ENCODE data around the gene GPR107.

GPR107 gene

GRCh38 chr9:130045725-130046450, 7.8 kb upstream of the GPR107 start:
- Histone ChIP-seq H3K27me3 (ENCODE audit: control insufficient read depth, insufficient read depth, low read length) (no peaks in the 10 kb centered on the region), H3K36me3 (ENCODE audit: insufficient read depth, low read length) (no peaks in the 10 kb centered on the region), H3K4me2 (ENCODE audit: low read length) (no peak overlapping the region), H3K9ac (ENCODE audit: low read depth, low read length) (no peak overlapping the region), H3K4me3 (ENCODE audit: low read length) (no peak overlapping the region), H3K9me3 (replicated peaks; ENCODE audit: low read length) (no peaks in the 10 kb centered on the region), H3K4me1 (ENCODE audit: control insufficient read depth, insufficient read depth, low read length) (peaks cover 15% of the 10 kb centered on the region)

- Histone ChIP-seq H3K4me2 (ENCODE audit: low read length) (no peak overlapping the region), H3K9ac (ENCODE audit: low read depth, low read length) (no peak overlapping the region), H3K36me3 (ENCODE audit: insufficient read depth, low read length) (no peaks in the 10 kb centered on the region), H3K4me1 (ENCODE audit: control insufficient read depth, insufficient read depth, low read length) (no peaks in the 10 kb centered on the region), H3K27me3 (ENCODE audit: control insufficient read depth, insufficient read depth, low read length) (no peaks in the 10 kb centered on the region), H3K4me3 (ENCODE audit: low read length) (no peak overlapping the region), H3K9me3 (replicated peaks; ENCODE audit: low read length) (no peaks in the 10 kb centered on the region)
These were observed 4.1 kb upstream of the GPR107 start for GRCh38 chr9:130049431-130050210.

- H3K4me3 ChIP-seq (ENCODE audit: low read length) = no peak overlapping the region
- H3K27me3 ChIP-seq (ENCODE audit: control insufficient read depth, insufficient read depth, low read length) = no peaks in the 10 kb centered on the region
- H3K36me3 ChIP-seq (ENCODE audit: insufficient read depth, low read length) = no peaks in the 10 kb centered on the region
- no peak overlapping the region for H3K9ac ChIP-seq (ENCODE audit: low read depth, low read length)
- peaks cover 3% of the 10 kb centered on the region for H3K4me1 ChIP-seq (ENCODE audit: control insufficient read depth, insufficient read depth, low read length)
- H3K4me2 ChIP-seq (ENCODE audit: low read length) = no peak overlapping the region
- H3K9me3 ChIP-seq (replicated peaks; ENCODE audit: low read length) = no peaks in the 10 kb centered on the region
These were observed 3.2 kb upstream of the GPR107 start for GRCh38 chr9:130050462-130050861.

GRCh38 chr9:130051855-130052254, 1.9 kb upstream of the GPR107 start:
- H3K9me3 ChIP-seq (replicated peaks; ENCODE audit: low read length) = no peaks in the 10 kb centered on the region
- peaks cover 3% of the 10 kb centered on the region for H3K4me1 ChIP-seq (ENCODE audit: control insufficient read depth, insufficient read depth, low read length)
- H3K27me3 ChIP-seq (ENCODE audit: control insufficient read depth, insufficient read depth, low read length) = no peaks in the 10 kb centered on the region
- H3K4me3 ChIP-seq (ENCODE audit: low read length) = no peak overlapping the region
- peak overlapping the region; percentile 0 for H3K4me2 ChIP-seq (ENCODE audit: low read length)
- no peak overlapping the region for H3K9ac ChIP-seq (ENCODE audit: low read depth, low read length)
- peaks cover under 1% of the 10 kb centered on the region for H3K36me3 ChIP-seq (ENCODE audit: insufficient read depth, low read length)

- H3K27me3 ChIP-seq (ENCODE audit: control insufficient read depth, insufficient read depth, low read length) = no peaks in the 10 kb centered on the region
- H3K9me3 ChIP-seq (replicated peaks; ENCODE audit: low read length) = no peaks in the 10 kb centered on the region
- peaks cover 3% of the 10 kb centered on the region for H3K36me3 ChIP-seq (ENCODE audit: insufficient read depth, low read length)
- peak overlapping the region; percentile 98 for H3K4me3 ChIP-seq (ENCODE audit: low read length)
- peaks cover 3% of the 10 kb centered on the region for H3K4me1 ChIP-seq (ENCODE audit: control insufficient read depth, insufficient read depth, low read length)
- peak overlapping the region; percentile 92 for H3K4me2 ChIP-seq (ENCODE audit: low read length)
- H3K9ac ChIP-seq (ENCODE audit: low read depth, low read length) = peak overlapping the region; percentile 98
These were observed 600 bp upstream of the GPR107 start for GRCh38 chr9:130053109-130053503.

GRCh38 chr9:130054325-130054786, 650 bp downstream of the GPR107 start:
- peaks cover 3% of the 10 kb centered on the region for H3K4me1 ChIP-seq (ENCODE audit: control insufficient read depth, insufficient read depth, low read length)
- peaks cover 10% of the 10 kb centered on the region for H3K36me3 ChIP-seq (ENCODE audit: insufficient read depth, low read length)
- H3K4me3 ChIP-seq (ENCODE audit: low read length) = peak overlapping the region; percentile 98
- H3K9ac ChIP-seq (ENCODE audit: low read depth, low read length) = peak overlapping the region; percentile 98
- peak overlapping the region; percentile 92 for H3K4me2 ChIP-seq (ENCODE audit: low read length)
- H3K9me3 ChIP-seq (replicated peaks; ENCODE audit: low read length) = no peaks in the 10 kb centered on the region
- no peaks in the 10 kb centered on the region for H3K27me3 ChIP-seq (ENCODE audit: control insufficient read depth, insufficient read depth, low read length)

GRCh38 chr9:130054820-130055219, 1.1 kb downstream of the GPR107 start:
- H3K4me3 ChIP-seq (ENCODE audit: low read length) = peak overlapping the region; percentile 98
- no peaks in the 10 kb centered on the region for H3K9me3 ChIP-seq (replicated peaks; ENCODE audit: low read length)
- H3K36me3 ChIP-seq (ENCODE audit: insufficient read depth, low read length) = peaks cover 10% of the 10 kb centered on the region
- H3K4me1 ChIP-seq (ENCODE audit: control insufficient read depth, insufficient read depth, low read length) = peaks cover 3% of the 10 kb centered on the region
- no peaks in the 10 kb centered on the region for H3K27me3 ChIP-seq (ENCODE audit: control insufficient read depth, insufficient read depth, low read length)
- H3K4me2 ChIP-seq (ENCODE audit: low read length) = peak overlapping the region; percentile 92
- peak overlapping the region; percentile 98 for H3K9ac ChIP-seq (ENCODE audit: low read depth, low read length)

GRCh38 chr9:130058154-130058553, 4.4 kb downstream of the GPR107 start:
- Histone ChIP-seq H3K36me3 (ENCODE audit: insufficient read depth, low read length) (peaks cover 10% of the 10 kb centered on the region), H3K4me3 (ENCODE audit: low read length) (no peak overlapping the region), H3K4me1 (ENCODE audit: control insufficient read depth, insufficient read depth, low read length) (peaks cover 3% of the 10 kb centered on the region), H3K4me2 (ENCODE audit: low read length) (no peak overlapping the region), H3K9me3 (replicated peaks; ENCODE audit: low read length) (no peaks in the 10 kb centered on the region), H3K9ac (ENCODE audit: low read depth, low read length) (no peak overlapping the region), H3K27me3 (ENCODE audit: control insufficient read depth, insufficient read depth, low read length) (no peaks in the 10 kb centered on the region)

GRCh38 chr9:130058887-130059286, 5.2 kb downstream of the GPR107 start:
- no peak overlapping the region for H3K9ac ChIP-seq (ENCODE audit: low read depth, low read length)
- H3K27me3 ChIP-seq (ENCODE audit: control insufficient read depth, insufficient read depth, low read length) = no peaks in the 10 kb centered on the region
- H3K36me3 ChIP-seq (ENCODE audit: insufficient read depth, low read length) = peaks cover 10% of the 10 kb centered on the region
- H3K4me2 ChIP-seq (ENCODE audit: low read length) = no peak overlapping the region
- H3K4me1 ChIP-seq (ENCODE audit: control insufficient read depth, insufficient read depth, low read length) = peaks cover 3% of the 10 kb centered on the region
- H3K4me3 ChIP-seq (ENCODE audit: low read length) = no peak overlapping the region
- H3K9me3 ChIP-seq (replicated peaks; ENCODE audit: low read length) = no peaks in the 10 kb centered on the region

- no peak overlapping the region for H3K9ac ChIP-seq (ENCODE audit: low read depth, low read length)
- no peaks in the 10 kb centered on the region for H3K4me1 ChIP-seq (ENCODE audit: control insufficient read depth, insufficient read depth, low read length)
- H3K4me3 ChIP-seq (ENCODE audit: low read length) = no peak overlapping the region
- no peaks in the 10 kb centered on the region for H3K9me3 ChIP-seq (replicated peaks; ENCODE audit: low read length)
- H3K27me3 ChIP-seq (ENCODE audit: control insufficient read depth, insufficient read depth, low read length) = no peaks in the 10 kb centered on the region
- H3K4me2 ChIP-seq (ENCODE audit: low read length) = no peak overlapping the region
- H3K36me3 ChIP-seq (ENCODE audit: insufficient read depth, low read length) = peaks cover 15% of the 10 kb centered on the region
These were observed 6.6 kb downstream of the GPR107 start for GRCh38 chr9:130060296-130060695.

GRCh38 chr9:130062750-130063149, 9.0 kb downstream of the GPR107 start:
- Histone ChIP-seq H3K36me3 (ENCODE audit: insufficient read depth, low read length) (peaks cover 12% of the 10 kb centered on the region), H3K9me3 (replicated peaks; ENCODE audit: low read length) (no peaks in the 10 kb centered on the region), H3K9ac (ENCODE audit: low read depth, low read length) (no peak overlapping the region), H3K4me1 (ENCODE audit: control insufficient read depth, insufficient read depth, low read length) (no peaks in the 10 kb centered on the region), H3K4me3 (ENCODE audit: low read length) (no peak overlapping the region), H3K27me3 (ENCODE audit: control insufficient read depth, insufficient read depth, low read length) (no peaks in the 10 kb centered on the region), H3K4me2 (ENCODE audit: low read length) (no peak overlapping the region)
